Measurements from ENCODE around the gene MREG. TPM values are rescaled to one million over a fixed set of nuclear protein-coding genes. Genes with fewer than 3 reads are reported as not detected.

Gene MREG
- total RNA-seq, 4 donors from 2014 or later: 31.7 to 41.0 (median 35.5) TPM

DNA sequence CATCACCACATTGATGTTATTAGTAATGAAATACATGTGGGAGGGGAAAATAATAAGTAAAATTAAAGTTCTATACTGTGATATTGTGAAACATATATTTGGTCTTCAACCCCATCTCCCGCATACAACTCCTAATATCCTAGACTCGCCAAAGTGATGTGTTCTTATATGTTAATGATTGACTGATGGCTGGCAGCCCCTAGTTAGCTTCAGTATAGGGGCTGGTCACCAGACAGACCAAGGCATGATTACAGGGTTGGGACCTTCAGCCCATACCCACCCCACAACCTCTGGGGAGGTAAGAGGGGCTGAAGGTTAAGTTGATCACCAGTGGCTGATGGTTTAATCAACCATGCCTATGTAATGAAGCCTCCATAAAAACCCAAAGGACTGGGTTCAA is 28.1 kb upstream of the MREG start:
- TF ChIP-seq, protein P1, sequence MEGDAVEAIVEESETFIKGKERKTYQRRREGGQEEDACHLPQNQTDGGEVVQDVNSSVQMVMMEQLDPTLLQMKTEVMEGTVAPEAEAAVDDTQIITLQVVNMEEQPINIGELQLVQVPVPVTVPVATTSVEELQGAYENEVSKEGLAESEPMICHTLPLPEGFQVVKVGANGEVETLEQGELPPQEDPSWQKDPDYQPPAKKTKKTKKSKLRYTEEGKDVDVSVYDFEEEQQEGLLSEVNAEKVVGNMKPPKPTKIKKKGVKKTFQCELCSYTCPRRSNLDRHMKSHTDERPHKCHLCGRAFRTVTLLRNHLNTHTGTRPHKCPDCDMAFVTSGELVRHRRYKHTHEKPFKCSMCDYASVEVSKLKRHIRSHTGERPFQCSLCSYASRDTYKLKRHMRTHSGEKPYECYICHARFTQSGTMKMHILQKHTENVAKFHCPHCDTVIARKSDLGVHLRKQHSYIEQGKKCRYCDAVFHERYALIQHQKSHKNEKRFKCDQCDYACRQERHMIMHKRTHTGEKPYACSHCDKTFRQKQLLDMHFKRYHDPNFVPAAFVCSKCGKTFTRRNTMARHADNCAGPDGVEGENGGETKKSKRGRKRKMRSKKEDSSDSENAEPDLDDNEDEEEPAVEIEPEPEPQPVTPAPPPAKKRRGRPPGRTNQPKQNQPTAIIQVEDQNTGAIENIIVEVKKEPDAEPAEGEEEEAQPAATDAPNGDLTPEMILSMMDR (IDR thresholded peaks at IDR 0.05): no peak
- no peak for TF ChIP-seq POLR2A (IDR thresholded peaks at IDR 0.05)
- no peak overlapping the region for H3K4me3 ChIP-seq (ENCODE audit: low read depth, poor library complexity, severe bottlenecking)
- intact Hi-C loops (cut with DNase I; ENCODE audit: low total_unique reads): no loop called here
- 94% methylated on average over 2 of the region's 2 CpGs for WGBS, 2 donors
- DNase-seq (ENCODE audit: low spot score in 2 of 2): no peak

DNA sequence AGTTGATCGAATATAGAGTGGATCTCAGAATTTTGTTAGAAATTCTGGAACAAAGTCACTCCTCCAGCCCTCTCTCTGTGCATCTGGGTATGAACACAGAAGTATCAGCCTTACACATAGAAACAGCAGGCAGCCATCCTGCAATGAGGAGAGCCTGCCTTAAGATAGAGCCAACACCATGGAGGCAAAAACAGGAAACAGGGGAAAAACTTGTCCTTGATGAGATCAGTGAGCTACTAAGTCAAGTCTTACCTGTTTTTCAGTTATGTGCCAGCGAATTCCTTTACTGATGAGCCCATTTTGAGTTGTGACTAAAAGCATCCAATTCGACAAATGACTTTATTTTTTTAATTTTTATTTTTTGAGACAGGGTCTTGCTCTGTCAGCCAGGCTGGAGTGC is 26.6 kb upstream of the MREG start:
- H3K4me3 ChIP-seq (ENCODE audit: low read depth, poor library complexity, severe bottlenecking): no peak overlapping the region
- 90 to 93% methylated on average over 3 of the region's 3 CpGs for WGBS, 2 donors
- intact Hi-C loops (cut with DNase I; ENCODE audit: low total_unique reads): no loop called here
- no peak for DNase-seq (ENCODE audit: low spot score in 2 of 2)
- no peak for TF ChIP-seq POLR2A (IDR thresholded peaks at IDR 0.05)
- TF ChIP-seq, protein P1 (IDR thresholded peaks at IDR 0.05): no peak

DNA sequence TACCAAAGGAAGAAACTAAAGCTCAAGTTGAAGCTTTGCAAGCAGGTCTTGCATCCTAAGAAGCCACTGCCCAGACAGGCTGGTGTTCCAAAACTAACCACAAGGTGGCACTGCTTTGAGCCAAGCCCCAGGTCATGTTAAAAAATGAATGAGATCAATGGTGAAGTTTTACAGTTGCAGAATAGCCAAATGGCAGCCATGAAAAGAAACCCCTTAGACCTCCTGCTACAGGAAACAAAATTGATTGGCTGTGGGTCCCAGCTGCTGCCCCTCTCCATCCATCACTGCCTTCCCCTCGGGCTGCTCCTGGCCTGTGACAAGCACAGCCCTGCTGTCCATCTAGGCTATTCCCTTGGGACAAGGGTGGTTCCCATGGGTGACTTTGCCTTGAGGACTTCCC is 20.7 kb upstream of the MREG start:
- intact Hi-C loops (cut with DNase I; ENCODE audit: low total_unique reads): no loop called here
- WGBS, 2 donors: 50 to 64% methylated on average over 1 of the region's 1 CpG
- DNase-seq (ENCODE audit: low spot score in 2 of 2): peak; percentile 49 to 91
- no peak overlapping the region for H3K4me3 ChIP-seq (ENCODE audit: low read depth, poor library complexity, severe bottlenecking)
- TF ChIP-seq, protein P1 (IDR thresholded peaks at IDR 0.05): no peak
- no peak for TF ChIP-seq POLR2A (IDR thresholded peaks at IDR 0.05)

GRCh38 chr2:216033403-216033802 is 20.1 kb upstream of the MREG start:
- intact Hi-C loops (cut with DNase I; ENCODE audit: low total_unique reads): no loop called here
- no peak for TF ChIP-seq POLR2A (IDR thresholded peaks at IDR 0.05)
- TF ChIP-seq, protein P1 (IDR thresholded peaks at IDR 0.05): no peak
- no peak overlapping the region for H3K4me3 ChIP-seq (ENCODE audit: low read depth, poor library complexity, severe bottlenecking)
- no peak for DNase-seq (ENCODE audit: low spot score in 2 of 2)
- 95 to 98% methylated on average over 3 of the region's 3 CpGs for WGBS, 2 donors

DNA sequence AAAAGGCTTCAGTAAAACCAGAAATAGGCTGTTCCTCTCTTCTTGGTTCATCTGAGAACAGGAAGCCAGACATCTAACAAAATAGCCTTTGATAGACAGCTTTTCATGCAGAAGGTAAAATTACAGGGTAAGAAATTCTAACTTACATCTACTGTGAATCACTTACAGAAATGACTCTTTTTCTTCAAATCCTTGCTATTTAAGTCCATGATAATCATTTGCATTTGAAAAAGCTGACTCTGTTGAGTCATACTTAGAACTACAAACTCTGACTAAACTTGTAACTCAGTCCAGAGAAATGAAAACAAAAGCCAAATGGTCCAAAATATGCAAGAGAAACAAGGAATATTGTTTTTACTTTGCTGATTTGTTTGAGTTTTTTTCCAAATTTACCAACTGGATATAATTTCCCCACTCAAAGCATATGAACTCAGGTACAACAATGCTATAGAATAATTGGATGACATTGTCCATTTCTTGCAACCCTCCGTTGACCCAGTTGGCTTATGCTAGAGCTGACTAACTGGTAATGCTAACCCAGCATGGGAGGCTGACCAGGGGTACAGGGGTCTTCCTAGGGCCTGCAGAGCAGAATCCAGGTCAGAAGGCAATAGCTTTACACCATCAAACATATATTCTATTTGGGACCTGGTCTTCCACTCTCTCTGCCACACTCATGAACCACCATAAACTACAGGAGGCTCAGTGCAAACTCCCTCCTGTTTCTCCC is 18.8 kb upstream of the MREG start:
- intact Hi-C loops (cut with DNase I; ENCODE audit: low total_unique reads): no loop called here
- no peak overlapping the region for H3K4me3 ChIP-seq (ENCODE audit: low read depth, poor library complexity, severe bottlenecking)
- WGBS, 2 donors: 92 to 94% methylated on average over 1 of the region's 1 CpG
- TF ChIP-seq, protein P1 (IDR thresholded peaks at IDR 0.05): no peak
- no peak for TF ChIP-seq POLR2A (IDR thresholded peaks at IDR 0.05)
- no peak for DNase-seq (ENCODE audit: low spot score in 2 of 2)

DNA sequence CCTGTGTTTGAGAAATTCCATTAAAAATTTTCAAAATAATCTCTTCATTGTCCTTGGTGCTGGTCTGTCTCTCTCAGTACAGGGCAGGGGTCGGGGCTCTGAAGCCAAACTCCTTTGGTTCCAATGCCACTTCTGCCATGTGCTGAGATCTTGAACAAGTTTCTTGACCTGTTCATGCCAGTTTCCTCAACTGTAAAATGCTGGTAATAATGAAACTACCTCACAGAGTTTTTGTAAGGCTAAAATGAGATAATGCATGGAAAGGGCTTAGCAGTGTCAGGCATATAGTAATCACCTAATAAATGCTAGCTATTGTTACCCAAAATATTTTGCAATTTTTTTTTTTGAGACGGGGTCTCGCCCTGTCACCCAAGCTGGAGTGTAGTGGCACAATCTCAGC is 16.9 kb upstream of the MREG start:
- H3K4me3 ChIP-seq (ENCODE audit: low read depth, poor library complexity, severe bottlenecking): no peak overlapping the region
- no peak for DNase-seq (ENCODE audit: low spot score in 2 of 2)
- intact Hi-C loops (cut with DNase I; ENCODE audit: low total_unique reads): no loop called here
- WGBS, 2 donors: 97 to 99% methylated on average over 3 of the region's 3 CpGs
- no peak for TF ChIP-seq POLR2A (IDR thresholded peaks at IDR 0.05)
- TF ChIP-seq, protein P1 (IDR thresholded peaks at IDR 0.05): no peak

Measured in lower leg skin (tissue), 4 donors.